Esophagus squamous epithelium (tissue), 5 donors: ENCODE data around the gene CCND1. TPM values are rescaled to one million over a fixed set of nuclear protein-coding genes. Genes with fewer than 3 reads are reported as not detected.

Experiments
- DNase-seq: peaks from one replicate; lab custom pipeline; 2025; lab: John Stamatoyannopoulos, UW
- H3K27ac ChIP-seq, 4 donors: fragments of 200-600 bp; sonication (generic); one replicate each; pipeline ENCODE4 v1.5.1; 2016 to 2019; ENCODE audit warnings: mild to moderate bottlenecking in 1 of 4
- H3K27me3 ChIP-seq, 4 donors: fragments of 200-600 bp; sonication (generic); 1 replicate in 3 of 4; 2 replicates in 1 of 4; pipeline versions ENCODE4 v1.5.1 to v1.6.0; 2017 to 2021; ENCODE audit warnings: antibody characterized with exemption in 1 of 4
- H3K36me3 ChIP-seq, 3 donors: fragments of 200-600 bp; sonication (generic); one replicate each; pipeline ENCODE4 v1.5.1; 2016 to 2019
- H3K4me1 ChIP-seq, 3 donors: fragments of 200-600 bp; sonication (generic); one replicate each; pipeline ENCODE4 v1.5.1; 2017 to 2019
- H3K4me3 ChIP-seq, 4 donors: fragments of 200-600 bp; sonication (generic); 1 replicate in 3 of 4; 2 replicates in 1 of 4; pipeline ENCODE4 v1.5.1; 2016 to 2019; ENCODE audit warnings: mild to moderate bottlenecking in 2 of 4, moderate library complexity in 1 of 4
- H3K9me3 ChIP-seq, 3 donors: fragments of 200-600 bp; sonication (generic); one replicate each; pipeline ENCODE4 v1.5.1; 2016 to 2019
- POLR2A ChIP-seq, 4 donors: fragments of 450-650 bp; IDR thresholded peaks; one replicate each; pipeline ENCODE4 v1.6.1; 2017; ENCODE audit warnings: antibody characterized with exemption in 4 of 4, mild to moderate bottlenecking in 4 of 4, moderate library complexity in 3 of 4
- WGBS, 2 donors: methylation state at CpG; one replicate each; pipeline ENCODE4 v1.1.5; 2018; 5-methylcytosine and 5-hydroxymethylcytosine counted together
- intact Hi-C: fragments of 100-400 bp; cut with DNase I; formaldehyde crosslinking; loops from one replicate; pipeline ENCODE4 v1.15.0; 2022
- total RNA-seq, 4 donors: library from RNA; depleted of rRNA; stranded (reverse); fragments of >200 nt; gene quantifications; one replicate each; pipeline ENCODE4 v1.1.0, GENCODE V29; 2016
- TF ChIP-seq, protein P1 (sequence below), 6 experiments: fragments of 450-650 bp in 4 of 6; fragments of 200-600 bp in 2 of 6; sonication (generic) in 2 of 6; IDR thresholded peaks; one replicate each; pipeline ENCODE4 v1.5.1; 2016 to 2019; ENCODE audit warnings: antibody characterized with exemption in 6 of 6, mild to moderate bottlenecking in 4 of 6, moderate library complexity in 4 of 6
- donor health status: DM: yes; HTN: yes; CAD: no.

CCND1 gene
- total RNA-seq, 4 donors from 2014 or later: 64.1 to 216 (median 145) TPM

DNA sequence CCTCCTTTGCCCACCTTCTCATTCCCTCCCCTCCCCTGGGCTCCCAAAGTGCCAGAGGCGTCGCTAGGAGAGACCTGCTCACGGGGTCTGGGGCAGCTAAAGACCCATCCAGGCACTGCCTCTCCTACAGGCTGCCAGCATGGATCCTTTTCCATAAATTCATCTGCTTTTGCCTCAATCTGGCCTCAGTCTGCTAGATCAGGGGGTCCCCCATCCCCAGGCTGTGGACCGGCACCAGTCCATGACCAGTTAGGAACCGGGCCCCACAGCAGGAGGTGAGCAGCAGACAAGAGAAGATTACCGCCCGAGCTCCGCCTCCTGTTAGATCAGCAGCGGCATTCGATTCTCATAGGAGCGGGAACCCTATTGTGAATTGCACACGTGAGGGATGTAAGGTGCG lies 21.9 kb downstream of the CCND1 start:
- Histone ChIP-seq H3K27me3 (no peaks in the 10 kb centered on the region), H3K4me3 (no peak overlapping the region), H3K27ac (no peak overlapping the region), H3K4me1 (peaks cover 13 to 23% (median 13%) of the 10 kb centered on the region in 3 donors), H3K36me3 (peaks cover 0 to 60% (median 0%) of the 10 kb centered on the region in 3 donors), H3K9me3 (no peaks in the 10 kb centered on the region)
- WGBS, 2 donors: 91% methylated on average over 6 of the region's 13 CpGs; no CpG with 5 or more reads in 1 of the 2 donors
- intact Hi-C loops: no loop called here
- DNase-seq: no peak
- TF ChIP-seq, protein P1, sequence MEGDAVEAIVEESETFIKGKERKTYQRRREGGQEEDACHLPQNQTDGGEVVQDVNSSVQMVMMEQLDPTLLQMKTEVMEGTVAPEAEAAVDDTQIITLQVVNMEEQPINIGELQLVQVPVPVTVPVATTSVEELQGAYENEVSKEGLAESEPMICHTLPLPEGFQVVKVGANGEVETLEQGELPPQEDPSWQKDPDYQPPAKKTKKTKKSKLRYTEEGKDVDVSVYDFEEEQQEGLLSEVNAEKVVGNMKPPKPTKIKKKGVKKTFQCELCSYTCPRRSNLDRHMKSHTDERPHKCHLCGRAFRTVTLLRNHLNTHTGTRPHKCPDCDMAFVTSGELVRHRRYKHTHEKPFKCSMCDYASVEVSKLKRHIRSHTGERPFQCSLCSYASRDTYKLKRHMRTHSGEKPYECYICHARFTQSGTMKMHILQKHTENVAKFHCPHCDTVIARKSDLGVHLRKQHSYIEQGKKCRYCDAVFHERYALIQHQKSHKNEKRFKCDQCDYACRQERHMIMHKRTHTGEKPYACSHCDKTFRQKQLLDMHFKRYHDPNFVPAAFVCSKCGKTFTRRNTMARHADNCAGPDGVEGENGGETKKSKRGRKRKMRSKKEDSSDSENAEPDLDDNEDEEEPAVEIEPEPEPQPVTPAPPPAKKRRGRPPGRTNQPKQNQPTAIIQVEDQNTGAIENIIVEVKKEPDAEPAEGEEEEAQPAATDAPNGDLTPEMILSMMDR (IDR thresholded peaks at IDR 0.05): no peak
- no peak for TF ChIP-seq POLR2A (IDR thresholded peaks at IDR 0.05)

DNA sequence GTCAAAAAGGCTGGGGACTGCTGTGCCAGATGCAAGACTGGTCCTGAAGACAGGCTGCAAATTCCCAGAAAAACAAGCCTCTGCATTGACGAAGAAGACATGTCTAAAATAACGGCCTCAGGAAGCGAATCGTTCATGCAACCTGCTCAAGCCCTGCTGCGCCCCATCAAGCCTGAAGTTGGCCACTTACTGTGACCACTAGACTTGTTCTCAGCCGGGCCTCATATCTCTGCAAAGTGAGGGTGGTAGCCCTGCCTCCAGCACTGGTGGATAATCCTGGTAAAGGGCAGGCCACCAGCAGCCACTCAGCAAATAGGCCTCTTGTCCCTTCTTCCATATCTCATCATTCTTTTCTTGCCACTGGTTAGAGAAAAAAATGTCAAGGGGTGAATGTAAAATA lies 22.4 kb downstream of the CCND1 start:
- Histone ChIP-seq H3K4me3 (no peak overlapping the region), H3K36me3 (peaks cover 0 to 65% (median 0%) of the 10 kb centered on the region in 3 donors), H3K27ac (no peak overlapping the region), H3K9me3 (no peaks in the 10 kb centered on the region), H3K4me1 (peaks cover 14 to 23% (median 18%) of the 10 kb centered on the region in 3 donors), H3K27me3 (no peaks in the 10 kb centered on the region)
- TF ChIP-seq POLR2A (IDR thresholded peaks at IDR 0.05): no peak
- TF ChIP-seq, protein P1 (IDR thresholded peaks at IDR 0.05): no peak
- intact Hi-C loops: no loop called here
- WGBS, 2 donors: 78 to 89% methylated on average over 6 of the region's 6 CpGs
- no peak for DNase-seq

DNA sequence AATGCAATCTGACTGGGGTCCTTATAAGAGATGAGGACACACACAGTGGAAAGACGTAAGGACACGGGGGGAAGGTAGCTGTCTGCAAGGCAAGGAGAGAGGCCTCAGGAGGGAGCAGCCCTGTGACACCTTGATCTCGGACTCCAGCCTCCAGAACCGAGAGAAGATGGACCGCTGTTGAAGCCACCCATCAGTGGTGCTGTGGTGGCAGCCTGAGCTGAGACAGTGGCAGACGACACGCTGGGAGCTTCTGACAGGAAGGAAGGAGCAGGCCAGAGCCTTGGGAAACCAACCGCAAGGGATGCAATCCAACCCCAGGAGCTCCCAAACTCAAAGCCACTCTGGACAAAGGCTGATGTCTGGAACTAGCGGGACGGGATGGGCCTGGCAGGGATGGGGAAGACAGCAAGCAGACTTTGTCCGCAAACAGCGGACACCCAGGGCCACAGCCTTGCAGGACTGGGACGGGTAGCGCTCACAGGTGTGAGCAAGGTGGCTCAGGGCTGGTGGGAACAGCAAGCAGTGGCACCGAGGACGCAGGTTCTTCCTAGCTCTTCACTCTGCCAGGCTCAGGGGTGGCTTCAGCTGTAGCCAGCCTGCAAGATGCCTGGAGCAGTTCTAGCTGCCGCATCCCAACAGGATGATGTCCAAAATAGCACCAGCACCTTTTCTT lies 23.3 kb downstream of the CCND1 start:
- no peak for DNase-seq
- WGBS, 2 donors: 91 to 92% methylated on average over 14 to 16 of the region's 17 CpGs
- Histone ChIP-seq H3K4me1 (peaks cover 19 to 32% (median 21%) of the 10 kb centered on the region in 3 donors), H3K27ac (no peak overlapping the region), H3K27me3 (no peaks in the 10 kb centered on the region), H3K9me3 (no peaks in the 10 kb centered on the region), H3K36me3 (peaks cover 0 to 66% (median 0%) of the 10 kb centered on the region in 3 donors), H3K4me3 (no peak overlapping the region)
- intact Hi-C loops: no loop called here
- TF ChIP-seq POLR2A (IDR thresholded peaks at IDR 0.05): no peak
- TF ChIP-seq, protein P1 (IDR thresholded peaks at IDR 0.05): no peak

DNA sequence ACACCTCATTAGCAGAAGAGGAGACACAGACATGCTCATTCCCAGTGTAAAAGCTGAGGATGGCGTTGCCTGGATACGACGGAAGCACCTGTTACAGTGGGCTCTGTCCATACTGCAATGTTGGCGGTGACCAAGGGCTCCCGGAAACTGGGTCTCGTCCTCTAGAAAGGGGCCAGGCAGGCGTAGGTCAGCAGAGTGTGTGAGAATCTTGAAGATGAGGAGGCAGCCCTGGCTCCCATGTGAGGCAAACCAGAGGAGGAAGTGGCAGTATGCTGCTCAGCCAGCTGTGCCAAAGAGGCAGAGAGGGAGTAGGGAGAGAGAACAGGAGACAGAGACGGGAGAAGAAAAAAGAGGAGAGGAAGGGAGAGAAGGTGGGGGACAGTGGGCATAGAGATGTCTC lies 23.9 kb downstream of the CCND1 start:
- no peaks in the 10 kb centered on the region for H3K9me3 ChIP-seq
- 93 to 95% methylated on average over 5 to 8 of the region's 8 CpGs for WGBS, 2 donors
- no peak for DNase-seq
- H3K27me3 ChIP-seq: no peaks in the 10 kb centered on the region
- peaks cover 22 to 39% (median 26%) of the 10 kb centered on the region in 3 donors for H3K4me1 ChIP-seq
- intact Hi-C loops: no loop called here
- no peak overlapping the region for H3K4me3 ChIP-seq
- TF ChIP-seq, protein P1 (IDR thresholded peaks at IDR 0.05): no peak
- TF ChIP-seq POLR2A (IDR thresholded peaks at IDR 0.05): no peak
- H3K36me3 ChIP-seq: peaks cover 0 to 73% (median 0%) of the 10 kb centered on the region in 3 donors
- H3K27ac ChIP-seq: no peak overlapping the region

DNA sequence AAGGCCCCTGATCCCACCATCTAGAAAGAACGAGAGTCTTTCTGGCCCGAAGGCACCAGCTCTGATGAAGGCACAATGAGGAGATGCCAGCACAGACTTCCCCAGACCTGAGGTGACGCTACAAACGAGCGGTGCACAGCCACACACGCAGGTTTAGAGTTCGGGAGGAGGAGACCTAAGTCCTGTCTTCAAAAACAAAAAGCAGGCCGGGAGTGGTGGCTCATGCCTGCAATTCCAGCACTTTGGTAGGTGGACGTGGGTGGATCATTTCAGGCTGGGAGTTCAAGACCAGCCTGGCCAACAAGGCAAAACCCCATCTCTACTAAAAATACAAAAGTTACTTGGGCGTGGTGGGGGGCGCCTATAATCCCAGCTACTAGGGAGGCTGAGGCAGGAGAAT lies 24.7 kb downstream of the CCND1 start:
- WGBS, 2 donors: 90 to 96% methylated on average over 10 of the region's 11 CpGs
- peaks cover 0 to 77% (median 0%) of the 10 kb centered on the region in 3 donors for H3K36me3 ChIP-seq
- intact Hi-C loops: no loop called here

More for the DNA sequence above, 24.7 kb downstream of the CCND1 start:
- no peak for TF ChIP-seq POLR2A (IDR thresholded peaks at IDR 0.05)
- TF ChIP-seq, protein P1 (IDR thresholded peaks at IDR 0.05): no peak
- peaks cover 22 to 47% (median 34%) of the 10 kb centered on the region in 3 donors for H3K4me1 ChIP-seq
- DNase-seq: no peak
- H3K4me3 ChIP-seq: no peak overlapping the region
- H3K27me3 ChIP-seq: no peaks in the 10 kb centered on the region
- H3K9me3 ChIP-seq: no peaks in the 10 kb centered on the region
- no peak overlapping the region for H3K27ac ChIP-seq
